ENCODE results near the gene MATK. TPM values are rescaled to one million over a fixed set of nuclear protein-coding genes. Genes with fewer than 3 reads are reported as not detected.

MATK gene
- total RNA-seq, 1 experiment from 2014 or later, result not detected

DNA sequence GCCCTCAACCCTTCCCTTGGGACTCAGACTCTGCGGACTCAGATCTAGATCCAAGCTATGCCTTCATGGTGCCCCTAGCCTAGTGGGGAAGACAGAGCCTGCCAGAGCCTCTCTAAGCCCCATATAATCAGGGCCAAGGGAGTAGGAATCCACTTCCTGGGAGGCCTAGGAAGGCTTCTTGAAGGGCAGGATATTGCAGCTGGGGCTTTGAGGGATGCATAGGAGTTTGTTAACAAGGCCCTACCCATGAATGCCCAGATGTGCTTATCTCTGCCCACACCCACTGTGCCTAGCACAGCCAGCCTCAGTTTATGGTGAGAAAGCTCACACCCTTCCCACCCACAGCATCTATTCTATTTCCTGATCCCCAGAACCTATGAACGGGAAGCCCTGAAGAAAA, 36.0 kb downstream of the MATK start:
- no peaks in the 10 kb centered on the region for H3K27me3 ChIP-seq (ENCODE audit: low read length)
- no peaks in the 10 kb centered on the region for H3K9me3 ChIP-seq (ENCODE audit: low read length)
- no peak overlapping the region for H3K9ac ChIP-seq (ENCODE audit: low read length)
- H3K9me2 ChIP-seq (replicated peaks; ENCODE audit: insufficient read depth, low read length), result no peaks in the 10 kb centered on the region
- H3K4me2 ChIP-seq (ENCODE audit: low read depth, low read length, poor library complexity, severe bottlenecking), result no peak overlapping the region
- H3K27ac ChIP-seq (ENCODE audit: low read length), result no peak overlapping the region
- no peaks in the 10 kb centered on the region for H4K20me1 ChIP-seq (ENCODE audit: insufficient read depth, low read depth, low read length)
- H3K4me1 ChIP-seq (ENCODE audit: low read length), result no peaks in the 10 kb centered on the region
- H2AFZ ChIP-seq (ENCODE audit: low read length), result no peak overlapping the region
- no peak for DNase-seq
- no peaks in the 10 kb centered on the region for H3K79me2 ChIP-seq (ENCODE audit: low read length)
- no peaks in the 10 kb centered on the region for H3K36me3 ChIP-seq (ENCODE audit: insufficient read depth, low read length)
- H3K4me3 ChIP-seq (ENCODE audit: low read length), result no peak overlapping the region

DNA sequence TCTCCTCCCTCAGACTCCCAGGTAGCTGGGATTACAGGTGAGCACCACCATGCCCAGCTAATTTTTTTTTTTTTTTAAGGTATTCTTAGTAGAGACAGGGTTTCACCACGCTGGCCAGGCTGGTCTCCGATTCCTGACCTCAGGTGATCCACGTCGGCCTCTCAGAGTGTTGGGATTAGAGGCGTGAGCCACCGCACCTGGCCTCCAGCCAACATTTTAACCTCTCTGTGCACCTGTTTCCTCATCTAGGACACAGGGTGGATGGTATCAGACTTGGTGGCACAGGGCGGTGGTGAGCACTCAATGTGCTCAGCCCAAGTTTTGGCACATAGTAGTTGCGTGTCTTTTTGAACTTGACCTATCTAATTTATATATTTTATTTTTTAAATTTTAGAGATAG, 37.2 kb downstream of the MATK start:
- no peaks in the 10 kb centered on the region for H3K4me1 ChIP-seq (ENCODE audit: low read length)
- H3K36me3 ChIP-seq (ENCODE audit: insufficient read depth, low read length), result no peaks in the 10 kb centered on the region
- no peak overlapping the region for H3K4me3 ChIP-seq (ENCODE audit: low read length)

GRCh38 chr19:3746371-3747056, 39.7 kb downstream of the MATK start:
- Histone ChIP-seq H2AFZ (ENCODE audit: low read length) (no peak overlapping the region), H3K9me3 (ENCODE audit: low read length) (no peaks in the 10 kb centered on the region), H3K27me3 (ENCODE audit: low read length) (no peaks in the 10 kb centered on the region), H3K4me3 (ENCODE audit: low read length) (no peak overlapping the region), H3K4me2 (ENCODE audit: low read depth, low read length, poor library complexity, severe bottlenecking) (no peak overlapping the region), H3K9me2 (replicated peaks; ENCODE audit: insufficient read depth, low read length) (no peaks in the 10 kb centered on the region), H3K9ac (ENCODE audit: low read length) (no peak overlapping the region), H3K36me3 (ENCODE audit: insufficient read depth, low read length) (no peaks in the 10 kb centered on the region), H3K4me1 (ENCODE audit: low read length) (no peaks in the 10 kb centered on the region), H3K79me2 (ENCODE audit: low read length) (no peaks in the 10 kb centered on the region), H3K27ac (ENCODE audit: low read length) (no peak overlapping the region), H4K20me1 (ENCODE audit: insufficient read depth, low read depth, low read length) (no peaks in the 10 kb centered on the region)
- DNase-seq, result no peak

More for the DNA sequence above, 37.2 kb downstream of the MATK start:
- Histone ChIP-seq H3K79me2 (ENCODE audit: low read length) (no peaks in the 10 kb centered on the region), H4K20me1 (ENCODE audit: insufficient read depth, low read depth, low read length) (no peaks in the 10 kb centered on the region), H3K9me3 (ENCODE audit: low read length) (no peaks in the 10 kb centered on the region), H3K27ac (ENCODE audit: low read length) (no peak overlapping the region), H3K4me2 (ENCODE audit: low read depth, low read length, poor library complexity, severe bottlenecking) (no peak overlapping the region), H3K9me2 (replicated peaks; ENCODE audit: insufficient read depth, low read length) (no peaks in the 10 kb centered on the region), H3K9ac (ENCODE audit: low read length) (no peak overlapping the region), H3K27me3 (ENCODE audit: low read length) (no peaks in the 10 kb centered on the region), H2AFZ (ENCODE audit: low read length) (no peak overlapping the region)
- no peak for DNase-seq

DNA sequence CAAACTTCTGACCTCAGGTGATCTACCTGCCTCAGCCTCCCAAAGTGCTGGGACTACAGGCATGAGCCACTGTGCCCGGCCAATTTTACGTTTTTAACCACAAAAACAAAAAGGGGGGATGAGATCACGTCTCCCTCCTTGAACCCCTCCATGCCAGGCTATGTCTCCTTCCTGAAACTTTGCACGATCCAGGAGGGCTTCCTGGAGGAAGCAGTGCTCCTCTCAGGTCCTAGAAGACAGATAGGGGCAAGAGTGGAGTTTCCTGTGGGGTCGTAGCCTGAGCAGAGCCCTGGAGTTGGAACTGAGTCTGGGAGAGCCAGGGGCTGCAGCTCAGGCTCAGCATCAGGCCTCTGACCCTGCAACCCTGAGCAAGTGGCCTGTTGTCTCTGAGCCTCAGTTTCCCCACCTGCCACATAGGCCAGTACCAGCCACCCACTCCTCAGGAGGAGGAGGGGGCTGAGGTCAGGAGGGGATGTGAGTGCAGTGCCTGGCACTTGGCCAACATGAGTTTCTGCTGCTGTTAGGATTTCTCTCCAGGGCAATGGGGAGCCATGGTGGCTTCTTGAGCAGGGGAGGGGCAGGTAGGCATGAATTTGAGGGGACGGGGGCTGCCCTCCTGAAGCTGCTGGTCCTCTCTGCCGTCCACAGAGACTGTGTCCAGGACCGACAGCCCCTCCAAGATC, 40.7 kb downstream of the MATK start:
- no peak overlapping the region for H3K4me2 ChIP-seq (ENCODE audit: low read depth, low read length, poor library complexity, severe bottlenecking)
- no peaks in the 10 kb centered on the region for H3K9me2 ChIP-seq (replicated peaks; ENCODE audit: insufficient read depth, low read length)
- no peaks in the 10 kb centered on the region for H3K9me3 ChIP-seq (ENCODE audit: low read length)
- no peak overlapping the region for H3K27ac ChIP-seq (ENCODE audit: low read length)
- no peak overlapping the region for H3K4me3 ChIP-seq (ENCODE audit: low read length)
- H4K20me1 ChIP-seq (ENCODE audit: insufficient read depth, low read depth, low read length), result no peaks in the 10 kb centered on the region
- no peak for DNase-seq
- H3K4me1 ChIP-seq (ENCODE audit: low read length), result no peaks in the 10 kb centered on the region
- H3K36me3 ChIP-seq (ENCODE audit: insufficient read depth, low read length), result no peaks in the 10 kb centered on the region
- no peaks in the 10 kb centered on the region for H3K27me3 ChIP-seq (ENCODE audit: low read length)
- no peak overlapping the region for H3K9ac ChIP-seq (ENCODE audit: low read length)
- H3K79me2 ChIP-seq (ENCODE audit: low read length), result no peaks in the 10 kb centered on the region
- H2AFZ ChIP-seq (ENCODE audit: low read length), result no peak overlapping the region

GRCh38 chr19:3743486-3743885, 42.7 kb downstream of the MATK start:
- Histone ChIP-seq H3K4me1 (ENCODE audit: low read length) (no peaks in the 10 kb centered on the region), H3K9me3 (ENCODE audit: low read length) (no peaks in the 10 kb centered on the region), H2AFZ (ENCODE audit: low read length) (no peak overlapping the region), H4K20me1 (ENCODE audit: insufficient read depth, low read depth, low read length) (no peaks in the 10 kb centered on the region), H3K4me3 (ENCODE audit: low read length) (no peak overlapping the region), H3K4me2 (ENCODE audit: low read depth, low read length, poor library complexity, severe bottlenecking) (no peak overlapping the region), H3K9me2 (replicated peaks; ENCODE audit: insufficient read depth, low read length) (no peaks in the 10 kb centered on the region), H3K27me3 (ENCODE audit: low read length) (no peaks in the 10 kb centered on the region), H3K9ac (ENCODE audit: low read length) (no peak overlapping the region), H3K27ac (ENCODE audit: low read length) (no peak overlapping the region), H3K79me2 (ENCODE audit: low read length) (no peaks in the 10 kb centered on the region), H3K36me3 (ENCODE audit: insufficient read depth, low read length) (no peaks in the 10 kb centered on the region)
- DNase-seq, result peak; percentile 69

DNA sequence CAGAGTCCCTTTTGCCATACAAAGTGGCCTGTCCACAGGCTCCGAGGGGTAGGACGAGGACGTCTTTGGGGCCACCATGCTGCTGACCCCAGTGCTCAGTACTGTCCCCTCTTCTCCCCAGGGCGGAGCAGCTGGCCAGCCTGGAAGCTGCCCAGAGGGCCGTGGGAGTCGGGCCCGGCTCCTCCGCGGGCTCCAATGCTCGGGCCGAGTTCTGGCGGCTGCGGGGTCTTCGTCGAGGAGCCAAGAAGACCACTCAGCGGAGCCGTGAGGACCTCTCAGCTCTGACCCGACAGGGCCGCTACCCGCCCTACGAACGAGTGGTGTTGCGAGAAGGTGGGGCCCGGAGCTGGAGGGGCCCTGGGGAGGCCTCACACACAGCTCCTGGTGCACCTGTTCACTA, 45.8 kb downstream of the MATK start:
- Histone ChIP-seq H3K27me3 (ENCODE audit: low read length) (no peaks in the 10 kb centered on the region), H3K27ac (ENCODE audit: low read length) (no peak overlapping the region), H3K36me3 (ENCODE audit: insufficient read depth, low read length) (no peaks in the 10 kb centered on the region), H3K79me2 (ENCODE audit: low read length) (no peaks in the 10 kb centered on the region), H4K20me1 (ENCODE audit: insufficient read depth, low read depth, low read length) (no peaks in the 10 kb centered on the region), H2AFZ (ENCODE audit: low read length) (no peak overlapping the region), H3K9ac (ENCODE audit: low read length) (no peak overlapping the region), H3K9me3 (ENCODE audit: low read length) (no peaks in the 10 kb centered on the region), H3K4me3 (ENCODE audit: low read length) (no peak overlapping the region), H3K9me2 (replicated peaks; ENCODE audit: insufficient read depth, low read length) (no peaks in the 10 kb centered on the region), H3K4me1 (ENCODE audit: low read length) (no peaks in the 10 kb centered on the region), H3K4me2 (ENCODE audit: low read depth, low read length, poor library complexity, severe bottlenecking) (no peak overlapping the region)
- no peak for DNase-seq

- Histone ChIP-seq H3K9me3 (ENCODE audit: low read length) (no peaks in the 10 kb centered on the region), H3K27ac (ENCODE audit: low read length) (no peak overlapping the region), H3K9ac (ENCODE audit: low read length) (no peak overlapping the region), H3K4me1 (ENCODE audit: low read length) (no peaks in the 10 kb centered on the region), H2AFZ (ENCODE audit: low read length) (no peak overlapping the region), H3K36me3 (ENCODE audit: insufficient read depth, low read length) (no peaks in the 10 kb centered on the region), H3K4me2 (ENCODE audit: low read depth, low read length, poor library complexity, severe bottlenecking) (no peak overlapping the region), H4K20me1 (ENCODE audit: insufficient read depth, low read depth, low read length) (no peaks in the 10 kb centered on the region; the same call in 1 of the 2 replicates), H3K27me3 (ENCODE audit: low read length) (no peaks in the 10 kb centered on the region), H3K4me3 (ENCODE audit: low read length) (no peak overlapping the region), H3K79me2 (ENCODE audit: low read length) (no peaks in the 10 kb centered on the region), H3K9me2 (replicated peaks; ENCODE audit: insufficient read depth, low read length) (no peaks in the 10 kb centered on the region)
- DNase-seq, result no peak
These were observed 47.5 kb downstream of the MATK start for GRCh38 chr19:3738477-3739220.

DNA sequence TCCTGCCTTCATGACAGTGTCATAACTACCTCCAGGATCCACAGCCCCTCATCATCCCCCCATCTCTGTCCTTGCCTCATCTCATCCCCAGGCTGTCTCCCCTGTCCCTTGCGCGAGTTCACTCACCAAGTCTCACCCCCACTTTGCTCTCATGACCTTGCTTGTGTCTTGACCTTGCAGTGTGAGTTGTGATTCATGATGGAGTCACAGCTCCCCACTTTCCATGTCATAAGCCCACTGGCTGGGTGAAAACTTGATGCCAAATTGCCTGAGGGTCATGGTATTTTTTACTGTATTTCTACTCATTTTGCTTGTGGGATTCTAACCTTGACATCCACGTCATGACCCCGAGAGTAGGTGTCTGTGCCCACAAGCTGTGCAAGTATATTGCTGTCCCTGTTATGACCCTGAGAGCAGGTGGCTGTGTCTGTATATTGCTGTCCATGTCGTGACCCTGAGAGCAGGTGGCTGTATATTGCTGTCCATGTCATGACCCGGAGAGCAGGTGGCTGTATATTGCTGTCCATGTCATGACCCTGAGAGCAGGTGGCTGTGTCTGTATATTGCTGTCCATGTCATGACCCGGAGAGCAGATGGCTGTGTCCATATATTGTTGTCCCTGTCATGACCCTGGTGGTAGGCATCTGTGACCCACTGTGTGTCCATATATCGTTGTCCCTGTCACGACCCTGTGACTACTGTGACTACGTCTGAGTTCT, 48.5 kb downstream of the MATK start:
- H3K27ac ChIP-seq (ENCODE audit: low read length), result no peak overlapping the region
- H3K79me2 ChIP-seq (ENCODE audit: low read length), result no peaks in the 10 kb centered on the region
- no peaks in the 10 kb centered on the region for H3K9me2 ChIP-seq (replicated peaks; ENCODE audit: insufficient read depth, low read length)
- no peak overlapping the region for H3K9ac ChIP-seq (ENCODE audit: low read length)
- no peaks in the 10 kb centered on the region for H3K9me3 ChIP-seq (ENCODE audit: low read length)
- H4K20me1 ChIP-seq (ENCODE audit: insufficient read depth, low read depth, low read length), result no peaks in the 10 kb centered on the region; the same call in 1 of the 2 replicates
- H3K4me2 ChIP-seq (ENCODE audit: low read depth, low read length, poor library complexity, severe bottlenecking), result no peak overlapping the region
- DNase-seq, result no peak
- H3K27me3 ChIP-seq (ENCODE audit: low read length), result no peaks in the 10 kb centered on the region
- no peaks in the 10 kb centered on the region for H3K4me1 ChIP-seq (ENCODE audit: low read length)
- no peaks in the 10 kb centered on the region for H3K36me3 ChIP-seq (ENCODE audit: insufficient read depth, low read length)
- no peak overlapping the region for H3K4me3 ChIP-seq (ENCODE audit: low read length)
- no peak overlapping the region for H2AFZ ChIP-seq (ENCODE audit: low read length)
